HG03196 (cell line): ENCODE measurements around the gene KPTN.
"Not testable (repeated sequence)": the region's sequence is repeated elsewhere in the genome, so short reads cannot be mapped to it uniquely, and the experiment has no call there.

Source experiments
- ATAC-seq: cut with Tn5 transposase; IDR thresholded peaks from one replicate; pipeline ENCODE4 v1.9.1; 2021; ENCODE audit not compliant: unreplicated experiment

Gene KPTN

GRCh38 chr19:47492137-47492533, 8.1 kb upstream of the KPTN start:
- ATAC-seq = no peak

DNA sequence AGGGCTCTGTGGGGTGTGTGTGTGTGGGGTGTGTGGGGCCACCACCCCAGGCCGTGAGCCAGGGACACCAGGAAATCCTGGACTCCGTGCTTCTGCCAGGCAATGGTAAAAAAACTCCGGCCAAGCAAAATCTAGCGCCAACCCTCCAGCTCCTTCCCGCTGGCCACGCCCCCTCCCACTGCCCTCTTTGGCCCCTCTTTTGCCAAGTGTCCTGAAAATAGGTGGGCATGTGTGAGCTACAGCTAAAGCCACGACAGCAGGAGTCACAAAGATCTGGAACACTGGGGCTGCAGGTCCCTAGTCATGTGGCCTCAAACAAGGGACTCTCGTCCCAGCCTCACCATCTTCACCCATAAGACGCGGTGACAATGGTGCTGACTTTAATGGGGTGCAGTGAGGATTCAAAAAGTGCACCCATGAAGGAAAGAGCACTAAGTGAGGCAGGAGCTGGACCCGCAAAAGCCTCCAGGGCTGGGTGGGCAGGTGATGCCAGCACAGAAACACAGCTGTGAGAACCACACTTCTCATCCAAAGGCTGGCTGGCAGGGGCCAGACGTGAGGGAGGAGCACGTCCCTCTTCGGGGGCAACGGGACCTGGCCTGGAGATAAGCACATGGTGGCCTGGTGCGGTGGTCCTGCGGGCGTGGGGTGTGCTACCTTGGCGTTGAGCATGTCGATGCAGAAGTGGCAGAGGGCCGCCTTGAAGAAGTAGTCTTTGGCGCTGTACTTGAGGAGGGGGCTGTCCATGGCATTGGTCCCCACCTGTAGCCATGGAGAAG, 7.5 kb upstream of the KPTN start:
- no peak for ATAC-seq

DNA sequence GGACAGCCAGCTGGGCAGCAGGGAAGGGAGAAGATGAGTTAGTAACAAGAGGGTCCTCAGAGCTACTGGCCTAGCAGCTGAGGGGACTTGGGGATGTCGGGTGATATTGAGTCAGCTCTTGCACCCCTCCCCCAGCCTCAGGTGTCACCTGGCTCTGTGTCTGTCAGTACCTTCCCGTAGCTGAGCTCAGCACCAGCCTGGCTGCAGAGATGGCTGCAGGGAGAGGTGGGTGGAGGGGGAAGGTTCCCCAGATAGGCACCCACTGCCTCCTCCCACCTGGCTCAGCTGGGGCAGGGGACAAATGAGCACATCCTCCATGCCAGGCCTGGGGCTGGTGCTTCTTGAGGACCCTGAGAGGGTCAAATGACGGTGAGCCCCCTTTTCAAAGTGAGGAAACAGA, 6.8 kb upstream of the KPTN start:
- no peak for ATAC-seq

GRCh38 chr19:47490031-47490430, 6.0 kb upstream of the KPTN start:
- no peak for ATAC-seq

DNA sequence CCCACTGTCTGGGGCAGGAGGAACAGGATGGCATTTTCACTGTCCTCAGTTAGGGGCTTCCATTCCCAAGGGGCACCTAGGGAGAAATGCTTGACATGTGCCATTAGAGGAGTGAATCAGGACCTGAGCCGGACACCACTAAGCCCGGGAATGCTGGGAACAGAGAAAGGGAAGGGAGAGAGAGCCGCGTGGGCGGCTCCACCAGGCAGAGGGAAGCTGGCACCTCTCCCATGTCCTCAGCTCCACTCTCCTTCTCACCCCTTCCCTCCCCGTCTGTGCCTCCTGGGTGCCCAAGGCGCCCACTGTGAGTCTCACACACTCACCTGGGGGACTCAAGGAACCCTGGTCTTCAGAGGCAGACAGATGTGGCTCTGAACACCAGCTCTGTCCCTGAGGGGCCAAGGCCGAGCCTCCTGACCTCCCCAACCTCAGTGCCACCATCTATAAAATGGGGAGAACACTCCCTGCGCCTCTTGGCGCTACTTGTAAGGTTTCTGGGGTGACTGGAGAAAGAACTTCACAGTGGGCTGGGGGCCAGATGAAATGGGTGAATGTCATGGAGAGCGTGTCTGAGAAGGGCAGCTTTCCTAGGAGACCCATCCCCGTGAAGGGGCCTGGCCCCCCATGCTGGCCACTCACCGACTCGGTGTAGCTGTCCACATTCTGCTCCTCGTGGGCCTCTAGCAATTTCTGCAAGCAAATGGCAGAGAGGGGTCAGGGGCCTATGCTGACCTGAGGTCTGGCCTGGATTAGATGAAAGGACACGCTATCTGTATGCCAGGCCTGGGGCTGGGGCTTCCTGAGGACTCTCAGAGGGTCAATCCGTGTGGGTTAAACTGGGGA, 5.3 kb upstream of the KPTN start:
- no peak for ATAC-seq

GRCh38 chr19:47487551-47488515, 3.8 kb upstream of the KPTN start:
- no peak for ATAC-seq

GRCh38 chr19:47486900-47487299, 2.9 kb upstream of the KPTN start:
- no peak for ATAC-seq

DNA sequence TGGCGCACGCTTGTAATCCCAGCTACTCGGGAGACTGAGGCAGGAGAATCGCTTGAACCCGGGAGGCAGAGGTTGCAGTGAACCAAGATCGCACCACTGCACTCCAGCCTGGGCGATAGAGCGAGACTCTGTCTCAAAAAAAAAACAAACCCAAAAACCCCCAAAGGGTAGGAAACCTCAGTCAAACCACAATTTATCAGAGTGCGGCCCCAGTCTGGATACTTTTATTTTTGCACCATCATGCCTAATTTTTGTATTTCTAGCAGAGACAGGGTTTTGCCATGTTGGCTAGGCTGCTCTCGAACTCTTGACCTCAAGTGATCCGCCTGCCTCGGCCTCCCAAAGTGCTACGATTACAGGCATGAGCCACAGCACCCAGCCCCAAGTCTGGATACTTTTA, 2.2 kb upstream of the KPTN start:
- not testable (repeated sequence) for ATAC-seq

DNA sequence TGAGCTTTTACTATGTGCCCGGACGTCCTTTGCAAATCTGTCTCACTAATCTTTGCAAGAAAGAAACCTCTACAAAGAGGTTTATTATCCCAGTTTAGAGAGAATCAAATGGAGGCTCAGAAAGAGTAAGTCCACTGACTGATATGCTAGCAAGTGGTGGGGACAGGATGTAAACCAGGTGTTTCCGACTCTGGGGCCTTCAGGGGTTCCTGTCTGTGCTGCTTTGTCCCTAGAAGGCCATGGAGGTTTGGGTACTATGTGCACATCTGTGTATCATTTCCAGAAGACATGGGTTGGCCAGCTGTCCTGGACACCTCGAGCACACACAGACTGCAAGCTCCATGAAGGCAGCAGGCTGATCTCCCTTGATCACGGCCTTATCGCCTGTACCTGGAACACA, 1.2 kb upstream of the KPTN start:
- ATAC-seq = no peak

DNA sequence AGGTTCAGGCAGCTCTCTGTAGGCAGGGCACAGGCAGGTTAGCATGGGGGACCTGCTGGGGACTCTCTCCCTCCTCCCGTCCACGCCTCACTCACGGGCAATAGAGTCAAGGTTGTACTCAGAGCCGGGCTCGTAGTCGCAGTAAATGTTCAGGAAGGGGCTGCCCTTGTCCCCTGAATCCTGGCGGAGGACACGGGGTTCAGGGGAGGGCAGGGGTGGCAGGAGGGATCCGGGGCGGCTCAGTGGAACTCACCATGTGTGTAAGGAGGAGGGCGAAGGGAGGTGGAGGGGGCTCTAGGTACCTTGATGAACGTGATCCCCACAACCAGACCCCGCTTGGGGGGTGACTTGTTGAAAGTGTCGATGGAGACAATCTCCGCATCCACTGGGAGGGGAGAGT, 819 bp downstream of the KPTN start:
- ATAC-seq = no peak

DNA sequence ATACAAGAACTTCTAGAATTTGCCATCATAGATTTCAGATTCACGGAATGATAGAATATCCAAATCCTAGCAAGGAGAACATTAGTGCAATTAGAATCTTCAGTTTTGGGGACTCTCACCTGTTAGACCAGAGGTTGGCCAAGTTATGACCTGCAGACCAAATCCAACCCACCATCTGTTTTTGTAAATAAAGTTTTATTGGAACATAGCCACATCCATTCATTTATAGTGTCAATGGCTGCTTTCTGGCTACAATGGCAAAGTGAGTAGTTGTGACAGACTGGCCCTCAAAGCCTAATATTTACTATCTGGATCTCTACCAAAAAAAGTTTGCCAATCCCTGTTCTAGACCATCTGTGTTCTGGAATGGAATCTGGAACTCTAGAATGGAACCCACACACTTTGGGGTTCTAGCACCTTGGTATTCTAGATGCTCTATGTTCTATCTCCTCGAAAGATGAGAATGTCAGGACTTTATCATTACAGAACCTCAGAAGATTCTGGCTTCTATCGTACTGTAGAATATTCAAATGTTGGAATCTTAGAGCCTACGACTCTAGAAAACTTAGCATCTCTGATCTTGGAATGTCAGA, 2.5 kb downstream of the KPTN start:
- ATAC-seq = no peak

- no peak for ATAC-seq
Observed at GRCh38 chr19:47480658-47481057, 3.4 kb downstream of the KPTN start.

GRCh38 chr19:47479701-47480503, 4.1 kb downstream of the KPTN start:
- ATAC-seq = no peak

- ATAC-seq = no peak
Observed at GRCh38 chr19:47476438-47476972, 7.5 kb downstream of the KPTN start.

DNA sequence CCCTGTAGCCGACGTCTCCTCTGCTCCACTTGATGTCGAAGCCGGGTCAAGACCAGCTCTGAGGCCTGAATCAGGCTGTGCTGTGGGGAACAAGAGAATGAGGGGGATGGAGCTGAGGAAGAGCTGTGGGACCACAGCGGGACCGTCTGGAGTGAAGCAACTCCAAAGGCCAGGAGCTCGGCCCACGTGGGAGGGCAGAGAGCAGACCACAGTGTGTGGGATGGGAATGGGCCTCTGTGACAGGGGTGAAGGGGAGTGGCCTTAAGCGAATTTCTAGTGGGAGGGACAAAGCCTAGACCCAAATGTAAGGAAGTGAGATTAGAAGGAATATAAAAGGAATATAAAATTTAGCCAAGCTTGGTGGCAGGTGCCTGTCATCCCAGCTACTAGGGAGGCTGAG, 8.6 kb downstream of the KPTN start:
- ATAC-seq = no peak

DNA sequence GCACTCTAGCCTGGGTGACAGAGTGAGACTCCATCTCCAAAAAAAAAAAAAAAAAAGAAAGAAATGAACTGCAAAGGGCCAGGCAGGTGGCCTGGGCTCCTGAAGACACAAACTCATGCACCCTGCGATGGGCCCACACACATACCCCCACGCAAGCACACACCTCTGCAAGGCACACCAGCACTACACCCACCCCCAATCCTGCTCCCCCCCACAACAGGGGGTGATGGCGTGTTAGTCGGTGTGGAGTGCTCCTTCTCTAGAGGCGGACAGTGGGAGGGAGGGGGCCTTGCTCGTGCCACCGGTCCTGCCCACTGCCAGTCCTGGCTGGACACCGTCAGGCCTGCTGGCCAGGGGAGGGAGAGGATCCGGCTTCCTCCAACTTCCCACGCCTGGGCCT, 10.7 kb downstream of the KPTN start:
- ATAC-seq = no peak

DNA sequence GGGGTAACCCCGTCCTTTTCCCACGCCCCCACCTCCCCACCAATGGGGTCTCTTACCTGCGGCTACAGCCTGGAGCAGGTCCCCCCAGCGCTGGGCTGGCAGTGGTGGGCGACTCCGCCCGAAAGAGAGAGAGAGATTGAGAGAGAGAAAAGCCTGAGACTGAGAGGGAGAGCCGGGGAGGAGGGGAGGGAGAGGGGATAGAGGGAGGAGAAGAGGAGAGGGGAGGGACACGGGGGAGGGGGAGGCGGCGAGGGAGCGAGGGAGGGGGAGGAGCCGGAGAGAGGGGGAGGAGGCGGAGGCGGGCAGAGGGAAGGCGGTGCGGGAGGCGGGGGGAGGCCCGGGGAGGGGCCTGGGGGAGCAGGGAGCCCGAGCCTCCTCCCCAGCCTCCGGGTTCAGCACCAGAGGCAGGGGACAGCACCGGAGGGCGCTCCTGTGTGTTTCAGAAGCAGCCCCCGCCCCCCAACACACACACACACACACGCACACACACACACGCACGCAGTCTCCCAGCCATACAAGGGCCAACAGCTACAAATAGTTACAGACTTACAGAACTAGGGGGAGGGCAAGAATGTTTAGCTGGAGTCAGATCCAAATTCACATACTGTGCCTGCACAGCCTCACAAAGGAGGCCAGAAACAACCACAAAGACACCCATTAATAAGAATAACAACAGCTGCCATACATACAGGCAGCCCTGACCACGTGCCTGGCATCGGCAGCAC, 12.1 kb downstream of the KPTN start, which contains the start of gene SLC8A2:
TSS of gene SLC8A2 (minus strand) at position 161 of the 725 bp plus-strand sequence. CDS start 5,490 bp downstream, outside the sequence.
- ATAC-seq = no peak

GRCh38 chr19:47471381-47471732, 12.7 kb downstream of the KPTN start:
- ATAC-seq = no peak
